Osteocyte (in vitro differentiated cells): ENCODE results near the gene BRINP3. TPM values are rescaled to one million over a fixed set of nuclear protein-coding genes. Genes with fewer than 3 reads are reported as not detected.

Experiments
- DNase-seq: peaks from one replicate; pipeline ENCODE4 v3.0.0; 2021; ENCODE audit warnings: mixed read lengths; ENCODE audit not compliant: unreplicated experiment; ENCODE audit errors: extremely low spot score
- H3K27ac Mint-ChIP-seq: one replicate; pipeline ENCODE4 v1.8.0; 2021; ENCODE audit warnings: mild to moderate bottlenecking, mixed read lengths; ENCODE audit not compliant: unreplicated experiment
- H3K27me3 Mint-ChIP-seq: one replicate; pipeline ENCODE4 v1.8.0; 2021; ENCODE audit warnings: mixed read lengths; ENCODE audit not compliant: unreplicated experiment
- H3K36me3 Mint-ChIP-seq: one replicate; pipeline ENCODE4 v1.8.0; 2021; ENCODE audit warnings: mixed read lengths; ENCODE audit not compliant: unreplicated experiment
- H3K4me1 Mint-ChIP-seq: one replicate; pipeline ENCODE4 v1.8.0; 2021; ENCODE audit warnings: mixed read lengths; ENCODE audit not compliant: unreplicated experiment
- H3K4me3 Mint-ChIP-seq: one replicate; pipeline ENCODE4 v1.8.0; 2021; ENCODE audit warnings: mild to moderate bottlenecking, moderate library complexity, mixed read lengths; ENCODE audit not compliant: unreplicated experiment
- H3K9me3 Mint-ChIP-seq: one replicate; pipeline ENCODE4 v1.8.0; 2021; ENCODE audit warnings: mixed read lengths; ENCODE audit not compliant: unreplicated experiment
- CTCF ChIP-seq: fragments of 200-600 bp; sonication (generic); IDR thresholded peaks from 2 replicates; pipeline ENCODE4 v1.5.0; 2021; ENCODE audit warnings: antibody characterized with exemption, mild to moderate bottlenecking, moderate library complexity
- total RNA-seq: library from RNA; stranded (reverse); gene quantifications from 2 replicates; pipeline ENCODE4 v1.2.1, GENCODE V29; 2021

Gene BRINP3
- total RNA-seq, 1 donor from 2014 or later: 0.38 TPM

DNA sequence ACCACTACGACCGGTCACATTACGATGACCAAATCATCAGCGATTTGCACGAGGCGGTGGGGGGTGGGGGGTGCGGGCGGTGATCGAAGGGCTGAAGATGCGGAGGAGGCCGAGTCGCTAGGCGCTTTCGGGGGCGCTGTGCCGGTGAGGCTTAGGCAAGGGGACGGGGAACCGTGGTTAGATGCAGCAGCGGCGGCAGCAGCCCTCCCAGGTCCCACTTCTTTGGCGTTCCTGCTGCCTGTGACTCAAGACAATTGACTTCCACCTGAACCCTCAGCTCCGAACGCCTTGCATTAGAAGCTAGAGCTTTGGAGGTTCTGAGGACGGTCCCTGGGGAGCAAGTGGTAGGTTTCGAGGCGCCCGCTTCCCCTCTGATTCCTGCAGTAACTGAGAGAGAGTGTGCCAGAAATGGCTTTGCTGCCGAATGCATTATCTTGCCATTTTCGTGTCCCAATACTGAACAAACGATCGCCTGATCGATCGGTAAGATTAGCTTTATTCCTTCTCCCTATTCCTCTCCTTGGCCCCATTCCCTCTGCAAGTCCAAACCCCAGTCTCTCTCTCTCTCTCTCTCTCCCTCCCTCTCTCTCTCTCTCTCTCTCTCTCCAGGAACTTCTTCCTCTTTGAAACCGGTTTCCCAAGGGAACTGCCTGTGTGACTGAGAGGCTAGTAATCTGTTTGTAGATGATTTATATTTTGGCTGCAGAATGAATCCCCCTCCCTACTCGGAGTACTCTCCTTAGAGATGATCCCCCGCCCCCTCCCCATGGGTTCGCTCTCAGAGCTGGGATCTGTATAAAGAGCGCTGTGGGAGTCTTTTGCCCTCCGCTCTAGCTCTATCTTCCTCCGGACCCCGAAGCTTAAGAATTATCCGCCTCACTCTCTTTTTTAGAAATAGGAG is 735 bp upstream of the BRINP3 start:
- H3K36me3 Mint-ChIP-seq: no peaks in the 10 kb centered on the region
- H3K27ac Mint-ChIP-seq: no peak overlapping the region
- no peak for TF ChIP-seq CTCF
- peaks cover 30% of the 10 kb centered on the region for H3K27me3 Mint-ChIP-seq
- no peak for DNase-seq
- H3K4me3 Mint-ChIP-seq: peak overlapping the region; percentile 88
- H3K4me1 Mint-ChIP-seq: peaks cover 35% of the 10 kb centered on the region
- no peaks in the 10 kb centered on the region for H3K9me3 Mint-ChIP-seq

GRCh38 chr1:190476806-190477205 is 858 bp downstream of the BRINP3 start:
- TF ChIP-seq CTCF: no peak
- no peak overlapping the region for H3K27ac Mint-ChIP-seq
- no peaks in the 10 kb centered on the region for H3K9me3 Mint-ChIP-seq
- H3K4me1 Mint-ChIP-seq: peaks cover 35% of the 10 kb centered on the region
- no peaks in the 10 kb centered on the region for H3K36me3 Mint-ChIP-seq
- DNase-seq: no peak
- no peak overlapping the region for H3K4me3 Mint-ChIP-seq
- H3K27me3 Mint-ChIP-seq: peaks cover 30% of the 10 kb centered on the region

DNA sequence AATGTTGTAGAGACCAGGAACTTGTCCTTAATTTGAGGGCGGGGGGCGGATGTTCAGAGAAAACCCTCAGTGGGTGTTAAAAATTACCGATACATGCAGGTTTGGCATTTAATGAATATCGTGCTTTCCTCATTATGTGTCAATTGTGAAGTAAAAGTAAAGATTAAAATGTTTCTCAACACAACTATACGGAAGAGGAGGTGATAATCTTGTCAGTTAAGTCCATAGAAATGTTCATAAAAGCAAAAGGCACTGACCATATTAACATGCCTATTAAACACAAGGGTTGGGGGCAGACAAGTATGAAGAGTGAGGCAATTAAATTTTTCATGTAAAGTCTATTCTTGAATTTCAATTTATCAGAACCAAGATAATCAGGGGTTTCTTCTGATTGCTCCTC is 1.3 kb downstream of the BRINP3 start:
- Mint-ChIP-seq H3K27ac (no peak overlapping the region), H3K4me1 (peaks cover 35% of the 10 kb centered on the region), H3K27me3 (peaks cover 30% of the 10 kb centered on the region), H3K36me3 (no peaks in the 10 kb centered on the region), H3K9me3 (no peaks in the 10 kb centered on the region), H3K4me3 (peak overlapping the region; percentile 71)
- no peak for DNase-seq
- no peak for TF ChIP-seq CTCF

DNA sequence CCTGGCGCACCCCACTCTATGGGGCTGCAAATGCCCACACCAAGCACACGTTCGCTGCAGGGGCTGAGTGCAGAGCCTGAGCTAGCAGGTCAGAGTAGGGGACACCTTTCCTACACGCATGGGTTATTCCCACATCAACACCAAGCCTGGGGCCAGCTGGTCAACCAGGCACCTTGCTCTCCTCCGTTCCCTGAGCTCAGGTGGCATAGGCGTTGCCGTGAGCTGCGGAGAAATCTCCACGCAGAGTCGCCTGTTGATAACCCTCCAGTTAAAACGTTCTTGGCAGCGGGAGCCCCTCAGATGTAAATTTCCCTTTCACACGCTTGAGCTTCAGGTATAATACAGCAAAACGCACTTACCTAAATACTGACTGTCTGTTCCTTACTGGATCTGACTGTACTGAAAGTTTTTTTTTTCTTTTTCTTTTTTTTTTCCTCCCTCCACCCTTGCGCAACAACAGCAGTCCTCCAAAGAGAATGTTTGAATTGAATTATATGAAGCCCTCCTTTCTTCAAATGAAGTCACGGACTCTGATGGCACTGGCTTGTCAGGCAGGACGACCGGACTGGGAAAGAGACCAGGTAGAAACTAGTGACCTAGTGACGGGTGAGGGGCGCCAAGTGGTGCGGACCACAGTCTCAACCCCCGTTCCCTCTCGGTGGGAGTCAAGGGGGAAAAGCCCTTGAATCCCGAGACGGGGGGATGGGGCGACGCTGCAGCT is 2.1 kb downstream of the BRINP3 start:
- peaks cover 33% of the 10 kb centered on the region for H3K27me3 Mint-ChIP-seq
- H3K9me3 Mint-ChIP-seq: no peaks in the 10 kb centered on the region
- H3K4me1 Mint-ChIP-seq: peaks cover 35% of the 10 kb centered on the region
- TF ChIP-seq CTCF: no peak
- H3K27ac Mint-ChIP-seq: no peak overlapping the region
- peak overlapping the region; percentile 71 for H3K4me3 Mint-ChIP-seq
- DNase-seq: no peak
- no peaks in the 10 kb centered on the region for H3K36me3 Mint-ChIP-seq

GRCh38 chr1:190474650-190475211 is 2.9 kb downstream of the BRINP3 start:
- no peak for TF ChIP-seq CTCF
- H3K27me3 Mint-ChIP-seq: peaks cover 33% of the 10 kb centered on the region
- H3K9me3 Mint-ChIP-seq: no peaks in the 10 kb centered on the region
- no peak for DNase-seq
- no peaks in the 10 kb centered on the region for H3K36me3 Mint-ChIP-seq
- H3K27ac Mint-ChIP-seq: no peak overlapping the region
- H3K4me3 Mint-ChIP-seq: peak overlapping the region; percentile 71
- peaks cover 31% of the 10 kb centered on the region for H3K4me1 Mint-ChIP-seq
